NCI-H2196 treated with DMSO at 0.1 percent for 48 hours (cell line): Measurements from ENCODE around the gene ITPR1.
"Not testable (repeated sequence)": the region's sequence is repeated elsewhere in the genome, so short reads cannot be mapped to it uniquely, and the experiment has no call there.

Experiments
- DNase-seq: peaks from one replicate; lab custom pipeline; 2025; ENCODE audit not compliant: unreplicated experiment; lab: John Stamatoyannopoulos, UW

ITPR1 gene

DNA sequence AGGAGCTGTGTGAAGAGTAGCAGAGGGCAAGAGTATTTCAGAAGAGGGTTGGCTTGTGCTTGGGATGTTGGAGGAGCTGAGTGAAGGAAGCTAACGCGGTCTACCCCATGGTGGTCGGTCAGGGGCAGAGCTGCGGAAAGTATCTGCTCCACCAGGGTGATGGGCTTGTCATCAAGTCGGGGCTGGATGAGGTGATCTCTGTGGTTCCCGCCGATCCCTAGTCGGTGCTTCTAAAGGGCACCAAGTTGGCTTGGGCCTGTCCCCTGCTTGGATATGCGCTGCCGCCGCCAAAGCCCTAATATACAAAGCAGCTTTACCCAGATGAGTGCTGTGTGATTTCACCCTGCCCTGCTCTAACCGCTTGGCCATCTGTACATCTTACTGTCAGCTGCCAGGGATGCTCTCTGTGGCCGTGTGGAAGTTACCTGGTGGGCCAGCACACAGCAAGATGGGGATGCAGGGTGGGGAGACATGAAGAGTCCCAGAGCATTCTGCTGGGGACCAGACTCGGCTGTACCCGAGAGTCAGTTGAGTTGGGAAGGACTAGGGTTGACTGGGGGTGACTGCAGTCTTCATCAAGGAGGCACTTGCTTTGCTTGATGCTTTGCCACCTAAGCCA lies 260.0 kb downstream of the ITPR1 start:
- no peak for DNase-seq

DNA sequence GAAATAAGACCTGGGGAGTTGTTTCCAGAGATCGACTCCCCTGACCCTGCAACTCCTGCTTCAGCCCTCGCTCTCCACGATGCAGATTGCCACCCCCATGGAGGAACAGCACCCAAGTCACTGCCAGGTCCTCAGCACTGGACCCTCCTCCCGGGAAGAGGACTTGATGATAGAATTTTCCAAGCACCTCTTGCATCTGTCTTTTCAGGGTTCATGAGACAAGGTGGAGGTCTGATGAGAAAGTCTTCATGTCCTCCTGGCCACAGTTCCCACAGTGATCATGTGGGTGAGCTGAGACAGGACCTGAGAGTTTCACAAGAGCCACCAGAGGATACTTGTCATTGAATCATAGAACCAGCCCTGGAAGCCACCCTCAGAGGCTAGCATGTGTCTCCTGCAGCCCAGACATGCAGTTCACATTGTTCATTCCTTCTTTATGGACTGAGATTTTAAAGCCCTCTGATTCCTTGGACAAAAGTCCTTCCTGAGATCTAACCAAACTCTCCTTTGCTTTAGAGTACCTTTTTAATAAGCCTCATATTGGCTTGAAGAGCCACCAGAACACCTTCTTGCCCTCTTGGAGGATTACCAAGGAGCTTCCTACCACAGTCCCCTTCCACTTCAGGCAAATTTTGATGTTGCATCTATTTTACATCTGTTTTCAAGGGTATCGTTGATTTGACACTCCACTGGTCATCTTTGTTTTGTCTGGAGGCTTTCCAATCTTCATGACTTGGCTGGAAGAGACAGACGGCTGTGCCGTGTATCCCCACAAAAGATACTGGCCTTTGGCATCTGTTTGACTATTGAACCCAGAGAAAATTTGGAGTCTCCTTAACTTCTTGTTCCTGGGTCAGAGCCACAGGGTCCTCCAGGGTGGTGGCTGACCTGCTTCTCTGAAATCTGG lies 261.3 kb downstream of the ITPR1 start:
- no peak for DNase-seq

DNA sequence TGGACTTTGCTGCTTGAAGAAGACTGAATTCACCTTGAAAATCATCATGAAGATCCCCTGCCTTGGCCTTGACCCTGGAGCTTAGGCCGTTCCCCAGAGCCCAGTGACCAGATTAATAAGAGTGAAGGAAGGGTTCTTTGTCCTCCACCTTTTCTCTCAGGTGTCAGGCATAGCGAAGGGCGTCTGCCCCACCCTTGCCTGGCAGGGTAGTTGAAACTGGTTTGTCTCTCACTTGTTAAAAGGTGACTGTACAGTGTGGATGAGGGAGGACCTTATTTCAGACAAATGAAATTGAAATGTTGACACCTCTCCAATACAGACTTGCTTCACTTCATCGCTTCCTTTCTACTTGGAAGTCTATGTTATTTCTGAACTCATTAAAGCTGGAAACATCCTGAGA lies 262.4 kb downstream of the ITPR1 start:
- DNase-seq, result no peak

DNA sequence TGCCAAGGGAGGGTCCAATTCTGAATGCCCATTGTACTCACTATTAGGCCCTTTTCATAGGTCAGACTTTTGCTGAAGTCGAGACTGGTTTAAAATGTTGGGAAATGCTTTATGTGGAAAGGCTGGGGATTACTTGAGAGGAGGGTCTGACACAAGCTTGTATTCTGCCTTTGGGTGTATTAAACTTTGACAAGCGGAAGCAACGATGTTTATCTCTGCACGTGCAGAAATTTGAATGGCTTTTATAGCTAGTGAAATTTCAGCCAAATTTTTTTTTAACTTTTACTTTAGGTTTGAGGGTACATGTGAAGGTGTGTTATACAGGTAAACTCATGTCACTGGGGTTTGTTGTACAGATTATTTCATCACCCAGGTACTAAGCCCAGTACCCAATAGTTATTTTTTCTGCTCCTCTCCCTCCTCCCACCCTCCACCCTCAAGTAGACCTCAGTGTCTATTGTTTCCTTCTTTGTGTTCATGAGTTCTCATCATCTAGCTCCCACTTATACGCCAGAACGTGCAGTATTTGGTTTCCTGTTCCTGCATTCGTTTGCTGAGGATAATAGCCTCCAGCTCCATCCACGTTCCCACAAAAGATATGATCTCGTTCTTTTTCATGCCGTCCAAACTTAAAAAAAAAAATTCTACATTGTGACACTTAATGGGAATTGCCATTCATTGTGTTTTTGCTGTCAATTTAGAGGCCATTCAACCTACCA lies 263.1 kb downstream of the ITPR1 start:
- DNase-seq, result no peak

DNA sequence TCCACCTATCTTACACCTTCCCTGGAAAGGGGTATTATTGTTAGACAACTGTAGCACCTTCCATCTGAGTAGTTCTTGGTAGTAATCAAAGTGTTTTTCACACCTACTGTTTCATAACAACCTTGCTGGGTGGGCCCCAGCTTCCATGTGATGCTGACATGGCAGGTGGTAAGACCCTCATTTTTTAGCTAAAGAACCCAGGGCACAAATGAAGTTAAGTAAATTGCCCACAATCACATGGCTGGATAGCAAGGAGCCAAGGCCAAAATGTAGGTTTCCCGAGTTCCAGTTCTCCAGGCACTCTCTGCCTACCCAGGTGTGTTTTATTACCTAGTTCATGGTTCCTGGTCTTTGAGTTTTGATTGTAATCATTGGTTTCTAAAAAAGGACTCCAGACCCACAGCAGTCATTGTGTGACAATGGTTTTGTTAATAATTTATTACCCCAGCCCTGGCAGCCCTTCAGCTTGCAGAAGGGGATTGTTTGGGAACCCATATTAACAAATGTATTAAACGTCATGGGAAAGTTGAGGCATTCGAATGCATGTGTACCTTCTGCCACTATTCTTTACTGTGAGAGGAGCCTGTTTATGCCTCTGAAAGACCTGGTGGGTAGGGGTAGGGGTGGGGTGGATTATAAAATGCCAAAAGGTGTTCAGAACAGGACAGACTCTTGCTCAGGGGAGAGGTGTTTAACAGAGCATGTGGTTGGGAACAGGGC lies 263.9 kb downstream of the ITPR1 start:
- DNase-seq, result no peak

DNA sequence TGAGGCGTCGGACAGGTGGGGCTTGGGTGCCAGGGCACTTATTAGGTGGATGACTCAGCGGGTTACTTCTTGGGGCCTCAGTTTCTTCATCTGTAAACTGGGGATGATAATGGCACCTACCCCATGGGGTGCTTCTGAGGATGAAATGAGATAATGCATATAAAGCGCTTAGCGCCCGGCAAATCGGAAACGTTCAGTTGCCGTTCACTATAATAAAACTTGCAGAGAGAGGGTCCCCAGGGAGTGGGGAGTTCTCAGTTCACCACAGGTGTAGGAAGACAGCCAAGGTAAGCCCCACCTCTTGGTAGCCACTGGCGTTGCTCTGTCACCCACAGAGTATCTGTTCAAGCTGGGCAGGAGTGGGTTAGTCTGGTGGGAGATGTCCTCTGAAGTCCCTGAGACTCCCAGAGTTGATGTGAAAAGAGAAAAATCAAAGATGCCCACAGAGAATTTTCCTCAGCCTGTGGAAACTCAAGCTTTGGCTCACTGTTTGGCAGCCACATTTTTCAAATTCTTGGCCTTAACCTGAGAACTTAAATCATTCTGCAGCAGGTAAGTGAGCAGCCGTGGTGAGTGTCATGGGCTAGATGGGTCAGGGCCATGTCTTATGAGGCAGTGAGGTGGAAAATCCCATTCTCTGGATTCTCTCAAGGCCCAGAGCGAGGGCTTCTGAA lies 264.6 kb downstream of the ITPR1 start:
- no peak for DNase-seq

DNA sequence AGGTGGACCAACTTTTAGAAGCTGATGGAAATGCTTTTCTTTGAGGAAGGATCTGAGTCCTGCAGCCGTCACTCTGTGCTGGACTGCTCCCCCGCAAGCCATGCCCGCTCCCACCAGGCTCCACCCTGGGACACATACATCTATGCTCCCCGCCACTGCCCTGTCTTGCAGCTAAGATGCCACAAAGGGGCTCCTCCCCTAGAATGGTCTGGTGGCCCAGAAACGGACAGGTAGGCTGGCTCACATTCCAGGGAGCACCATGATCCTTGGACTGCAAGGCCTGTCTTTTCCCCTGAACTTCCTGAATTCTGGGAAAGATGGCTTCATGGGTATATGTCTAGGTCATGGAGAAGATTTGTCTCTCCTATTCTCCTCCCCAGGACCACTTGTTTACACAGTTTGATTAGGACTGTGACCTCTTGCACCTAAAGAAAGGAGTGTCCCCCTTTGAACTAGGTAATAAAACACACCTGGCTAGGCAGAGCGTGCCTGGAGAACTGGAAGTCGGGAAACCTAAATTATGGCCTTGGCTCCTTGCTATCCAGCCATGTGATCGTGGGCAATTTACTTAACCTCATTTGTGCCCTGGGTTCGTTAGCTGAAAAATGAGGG lies 265.2 kb downstream of the ITPR1 start:
- no peak for DNase-seq

DNA sequence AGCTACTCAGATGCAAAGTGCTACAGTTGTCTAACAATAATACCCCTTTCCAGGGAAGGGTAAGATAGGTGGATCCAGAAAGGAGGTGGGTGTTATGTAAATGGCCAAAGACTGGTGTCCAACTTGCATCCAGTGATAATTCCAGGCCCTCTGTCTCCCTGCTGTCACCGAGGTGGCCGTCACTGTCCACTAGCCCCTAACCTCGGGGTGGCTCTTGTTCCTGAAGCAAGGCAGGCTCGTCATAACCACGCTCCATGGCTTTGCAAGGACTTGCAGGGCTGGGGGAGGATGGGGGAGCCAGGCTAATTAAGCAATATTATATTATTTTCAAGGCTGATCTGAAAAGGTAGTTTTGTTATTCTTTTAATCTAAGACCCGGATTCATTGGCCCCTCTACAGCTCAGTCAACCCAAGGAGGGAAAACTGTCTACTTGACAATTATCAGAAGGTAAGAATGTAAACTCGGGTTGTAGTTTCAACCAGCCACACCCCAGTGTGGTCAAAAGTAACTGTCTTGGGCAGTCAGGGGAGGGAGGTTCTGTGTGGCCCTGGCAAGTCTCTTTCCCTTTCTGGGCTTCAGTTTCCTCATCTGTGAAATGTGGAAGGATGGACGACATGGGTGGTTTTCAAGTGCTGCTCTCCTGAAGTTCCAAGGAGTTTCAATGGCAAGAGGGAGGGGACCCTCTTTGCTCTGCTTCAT lies 266.0 kb downstream of the ITPR1 start:
- DNase-seq, result no peak

DNA sequence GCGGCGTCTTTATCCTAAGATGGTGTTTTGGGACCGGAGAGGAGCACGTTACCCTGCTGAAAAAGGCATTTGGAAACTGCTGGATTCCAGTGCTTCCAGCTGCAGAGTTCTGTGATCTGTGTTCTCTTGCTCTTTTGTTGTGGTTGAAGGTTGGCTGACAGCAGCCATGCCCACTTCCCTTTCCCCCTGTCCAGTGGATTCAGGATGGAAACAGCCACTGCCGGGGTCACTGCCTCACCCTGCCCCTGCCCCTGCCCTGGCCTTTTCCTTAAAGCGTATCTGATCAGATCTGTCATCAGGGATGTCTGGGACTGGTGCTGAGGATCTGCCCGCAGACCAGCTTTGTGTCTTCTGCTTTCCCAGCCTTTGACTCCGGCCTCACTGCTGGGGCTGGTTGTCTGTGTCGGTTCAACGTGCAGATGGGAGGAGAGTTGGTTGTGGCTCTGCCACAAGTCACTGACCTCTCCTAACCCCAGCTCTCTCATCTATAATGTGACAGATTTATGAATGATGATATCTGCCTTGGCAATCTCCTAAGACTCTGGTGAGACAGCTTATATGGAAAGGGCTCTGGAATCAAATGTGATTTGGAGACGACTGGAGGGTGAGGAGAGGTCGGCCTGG lies 266.7 kb downstream of the ITPR1 start:
- DNase-seq, result no peak

DNA sequence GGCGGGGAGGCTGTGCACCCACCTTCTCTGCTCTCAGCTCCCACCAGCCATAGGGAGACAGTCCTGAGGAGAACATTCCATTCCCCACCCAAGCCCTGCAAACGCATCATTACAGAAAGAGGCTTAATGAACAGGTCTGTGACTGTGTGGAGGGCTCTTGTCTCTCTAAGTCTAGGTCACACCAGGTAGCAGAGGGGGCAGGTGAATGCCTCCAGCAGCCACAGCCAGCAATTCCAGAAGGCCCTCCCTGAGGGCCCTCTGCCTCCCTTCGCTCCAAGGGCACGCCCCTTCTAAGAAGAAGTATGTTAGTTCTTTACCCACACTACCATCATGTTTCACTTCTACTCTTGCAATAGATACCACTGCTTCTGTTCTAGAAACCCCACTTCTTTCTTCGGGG lies 268.6 kb downstream of the ITPR1 start:
- no peak for DNase-seq

DNA sequence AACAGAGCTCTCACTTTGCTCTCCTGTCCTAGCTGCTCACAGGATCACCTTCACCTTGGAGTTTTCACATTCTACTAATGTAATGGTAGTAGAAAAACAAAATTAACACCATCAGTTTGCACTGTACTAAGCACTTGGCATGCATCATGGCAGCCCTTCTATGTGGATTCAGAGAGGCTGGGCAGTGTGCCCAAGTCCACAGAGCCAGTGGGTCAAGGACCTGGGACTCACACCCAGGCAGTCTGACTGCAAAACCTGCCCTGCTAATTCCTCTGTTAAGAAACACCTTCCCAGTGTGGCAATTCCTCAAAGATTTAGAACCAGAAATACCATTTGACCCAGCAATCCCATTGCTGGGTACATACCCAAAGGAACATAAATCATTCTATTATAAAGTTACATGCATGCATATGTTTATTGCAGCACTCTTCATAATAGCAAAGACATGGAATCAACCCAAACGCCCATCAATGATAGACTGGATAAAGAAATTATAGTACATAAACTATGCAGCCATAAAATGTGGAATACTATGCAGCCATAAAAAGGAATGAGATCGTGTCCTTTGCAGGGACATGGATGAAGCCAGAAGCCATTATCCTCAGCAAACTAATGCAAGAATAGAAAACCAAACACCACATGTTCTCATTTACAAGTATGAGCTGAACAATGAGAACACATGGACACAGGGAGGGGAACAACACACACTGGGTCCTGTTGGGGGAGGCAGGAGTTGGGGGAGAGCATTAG lies 269.5 kb downstream of the ITPR1 start:
- not testable (repeated sequence) for DNase-seq

DNA sequence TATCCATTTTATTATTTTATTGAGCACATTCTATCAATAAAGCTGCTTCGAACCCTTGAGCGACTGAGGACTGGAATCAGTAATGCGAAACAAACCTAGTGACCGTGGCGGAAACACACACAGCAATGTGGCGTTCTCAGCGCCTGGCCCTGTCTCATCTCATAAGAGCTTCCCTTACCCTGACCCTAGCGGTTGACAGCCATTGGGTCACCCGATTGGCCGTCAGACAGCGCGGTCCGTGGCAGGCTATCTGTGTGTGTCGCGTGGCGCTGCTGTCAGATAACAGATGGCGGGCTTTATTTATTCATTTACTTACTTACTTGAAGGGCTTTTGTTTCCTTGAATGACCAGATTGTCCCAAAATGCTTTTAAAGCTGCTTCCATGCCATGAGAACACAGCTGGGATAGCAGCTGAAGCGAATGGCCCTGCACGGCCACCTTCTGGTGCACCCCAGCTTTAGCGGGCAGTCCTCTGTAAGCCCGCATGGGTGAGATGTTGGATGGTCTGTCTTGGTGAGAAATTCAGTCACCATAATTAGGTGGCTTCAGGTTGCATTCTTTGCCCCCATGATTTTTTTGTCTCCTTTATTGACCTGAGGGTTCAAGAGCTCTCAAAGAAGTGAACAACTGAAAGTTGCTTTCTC lies 270.6 kb downstream of the ITPR1 start:
- DNase-seq, result no peak

DNA sequence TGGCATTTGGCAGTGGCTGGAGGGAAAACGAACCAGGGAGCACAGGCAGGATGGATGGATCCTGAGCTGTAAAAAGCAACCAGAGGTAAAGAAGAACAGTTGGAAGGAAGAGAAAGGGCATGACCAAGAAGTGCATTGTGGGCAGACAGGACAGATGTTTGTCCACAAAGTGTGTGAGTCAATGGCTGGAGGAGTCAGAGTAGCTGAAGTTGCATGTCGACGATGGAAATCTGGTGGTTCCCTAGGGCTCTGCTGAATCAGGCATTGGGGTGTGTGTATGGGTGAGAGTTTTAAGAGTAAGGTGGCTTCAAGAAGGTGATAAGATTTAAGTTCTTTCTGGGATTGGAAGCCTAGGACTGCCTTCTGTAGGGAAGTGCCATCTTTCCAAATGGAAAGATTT lies 272.1 kb downstream of the ITPR1 start:
- DNase-seq, result no peak

DNA sequence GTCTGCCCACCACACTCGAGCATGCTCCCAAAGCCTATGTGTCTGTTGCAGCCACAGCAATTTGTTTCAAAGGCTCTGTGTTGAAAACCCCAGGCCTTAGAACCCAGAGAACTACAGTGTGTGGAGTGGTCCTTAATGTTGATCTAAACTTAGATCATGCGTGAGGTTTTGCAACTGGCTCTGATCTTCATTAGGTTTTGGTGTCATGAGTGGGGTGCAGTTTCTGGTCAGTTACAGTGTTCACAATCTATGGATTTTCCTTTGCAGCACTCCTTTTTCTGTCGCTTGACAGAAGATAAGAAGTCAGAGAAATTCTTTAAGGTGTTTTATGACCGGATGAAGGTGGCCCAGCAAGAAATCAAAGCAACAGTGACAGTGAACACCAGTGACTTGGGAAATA lies 273.1 kb downstream of the ITPR1 start:
- DNase-seq, result no peak

DNA sequence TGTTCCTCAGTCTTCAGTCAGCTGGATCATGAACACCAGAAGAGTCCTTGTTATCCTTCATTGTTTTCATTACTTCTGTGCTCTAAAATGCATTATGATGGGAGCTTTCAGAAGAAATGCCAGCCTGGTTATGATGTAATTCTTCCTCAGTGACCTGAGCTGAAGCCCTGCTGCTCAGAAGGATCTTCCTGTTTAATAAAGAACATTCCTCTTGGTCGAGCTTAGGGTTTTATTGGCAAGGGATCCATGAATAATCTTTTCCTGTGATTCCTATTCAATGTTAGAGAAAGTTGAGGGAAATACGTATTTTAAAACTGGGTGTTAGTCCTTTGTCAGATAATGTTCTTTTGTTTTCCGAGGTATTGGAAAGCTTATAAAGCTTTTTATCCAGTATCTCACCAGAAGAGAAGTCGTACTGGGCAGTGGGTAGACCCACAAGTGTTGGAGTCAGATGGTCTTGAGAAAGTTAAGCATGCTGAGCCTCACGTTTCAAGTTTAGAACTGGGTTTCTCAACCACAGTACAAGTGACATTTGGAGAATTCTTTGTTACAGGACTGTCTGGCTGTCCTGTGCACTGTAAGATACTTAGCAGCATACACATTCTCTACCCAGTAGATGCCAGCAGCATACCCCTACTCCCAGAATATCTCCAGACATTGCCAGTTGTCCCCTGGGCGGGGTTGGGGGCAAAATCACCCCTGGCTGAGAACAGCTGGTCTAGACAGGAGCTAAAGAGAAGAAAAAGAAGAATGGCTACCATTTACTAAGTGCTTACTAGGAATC lies 273.8 kb downstream of the ITPR1 start:
- no peak for DNase-seq

DNA sequence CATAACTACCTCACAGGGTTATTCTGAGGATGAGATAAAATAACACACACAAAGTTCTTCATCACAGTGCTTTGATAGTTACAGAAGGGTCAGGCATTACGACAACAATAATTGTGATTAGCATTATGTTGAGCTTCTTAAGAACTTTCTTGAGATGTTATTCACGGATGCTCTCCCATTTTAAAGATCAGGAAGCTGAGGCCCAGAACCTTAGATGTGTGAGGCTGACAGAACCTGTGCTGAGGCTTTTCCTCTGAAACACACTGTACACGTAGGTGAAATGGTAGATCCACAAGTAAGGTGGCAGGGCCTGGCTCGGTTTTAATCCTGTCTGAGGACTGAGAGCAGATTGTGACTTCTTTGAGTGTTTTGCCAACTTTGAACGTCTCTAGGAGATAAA lies 274.9 kb downstream of the ITPR1 start:
- DNase-seq, result no peak

DNA sequence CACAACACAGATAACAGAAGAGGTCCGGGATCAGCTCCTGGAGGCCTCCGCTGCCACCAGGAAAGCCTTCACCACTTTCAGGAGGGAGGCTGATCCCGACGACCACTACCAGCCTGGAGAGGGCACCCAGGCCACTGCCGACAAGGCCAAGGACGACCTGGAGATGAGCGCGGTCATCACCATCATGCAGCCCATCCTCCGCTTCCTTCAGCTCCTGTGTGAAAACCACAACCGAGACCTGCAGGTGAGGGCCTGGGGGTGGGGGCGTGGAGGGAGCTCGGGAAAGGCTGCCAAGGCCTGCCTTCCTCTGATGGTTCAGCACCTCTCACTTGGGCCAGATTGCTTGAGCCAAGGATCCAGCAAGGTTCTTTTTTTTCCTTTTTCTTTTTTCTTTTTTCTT lies 275.4 kb downstream of the ITPR1 start:
- DNase-seq, result no peak
